GM21619 (cell line): ENCODE data around the gene DPP8.
"Not testable (repeated sequence)": the region's sequence is repeated elsewhere in the genome, so short reads cannot be mapped to it uniquely, and the experiment has no call there.

Experiments used
- ATAC-seq: cut with Tn5 transposase; IDR thresholded peaks from one replicate; pipeline ENCODE4 v1.9.1; 2021; ENCODE audit not compliant: unreplicated experiment

Gene DPP8

GRCh38 chr15:65406424-65407000 lies 111.0 kb downstream of the DPP8 start:
- ATAC-seq, result no peak

GRCh38 chr15:65405791-65406423 lies 111.6 kb downstream of the DPP8 start:
- ATAC-seq, result no peak

DNA sequence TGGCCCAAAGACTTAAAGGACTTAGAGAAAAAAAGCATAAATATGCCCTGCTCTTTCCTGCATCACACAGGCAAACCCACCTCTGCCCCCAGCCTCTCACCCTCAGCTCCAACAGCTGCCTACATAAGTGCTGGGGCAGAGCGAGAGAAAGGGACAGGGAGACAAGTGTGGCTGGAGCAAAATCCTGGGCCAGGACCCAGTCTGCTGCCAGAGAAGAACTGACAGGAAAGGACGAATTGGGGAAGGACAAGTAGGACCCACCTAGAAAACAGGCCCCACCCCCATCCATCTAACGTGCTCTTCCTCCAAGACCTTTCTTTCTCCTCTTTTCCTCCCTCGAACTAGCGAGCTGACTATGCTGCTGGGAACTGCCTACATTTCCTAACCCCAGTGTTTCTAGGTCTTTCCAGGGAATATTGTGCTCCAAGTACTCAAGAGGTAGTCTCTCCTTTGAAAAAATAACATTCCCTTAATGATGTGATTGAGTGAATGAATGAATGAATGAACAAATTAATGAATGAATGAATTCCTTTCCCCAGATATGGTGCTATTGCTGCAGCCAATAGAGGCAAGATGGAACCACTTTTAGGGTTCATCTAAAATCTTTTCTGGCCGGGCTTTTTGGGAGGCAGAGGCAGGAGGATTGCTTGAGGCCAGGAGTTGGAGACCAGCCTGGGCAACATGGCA lies 113.2 kb downstream of the DPP8 start:
- ATAC-seq, result no peak

GRCh38 chr15:65402961-65403360 lies 114.5 kb downstream of the DPP8 start:
- no peak for ATAC-seq

GRCh38 chr15:65401611-65402240 lies 115.8 kb downstream of the DPP8 start:
- ATAC-seq, result no peak

DNA sequence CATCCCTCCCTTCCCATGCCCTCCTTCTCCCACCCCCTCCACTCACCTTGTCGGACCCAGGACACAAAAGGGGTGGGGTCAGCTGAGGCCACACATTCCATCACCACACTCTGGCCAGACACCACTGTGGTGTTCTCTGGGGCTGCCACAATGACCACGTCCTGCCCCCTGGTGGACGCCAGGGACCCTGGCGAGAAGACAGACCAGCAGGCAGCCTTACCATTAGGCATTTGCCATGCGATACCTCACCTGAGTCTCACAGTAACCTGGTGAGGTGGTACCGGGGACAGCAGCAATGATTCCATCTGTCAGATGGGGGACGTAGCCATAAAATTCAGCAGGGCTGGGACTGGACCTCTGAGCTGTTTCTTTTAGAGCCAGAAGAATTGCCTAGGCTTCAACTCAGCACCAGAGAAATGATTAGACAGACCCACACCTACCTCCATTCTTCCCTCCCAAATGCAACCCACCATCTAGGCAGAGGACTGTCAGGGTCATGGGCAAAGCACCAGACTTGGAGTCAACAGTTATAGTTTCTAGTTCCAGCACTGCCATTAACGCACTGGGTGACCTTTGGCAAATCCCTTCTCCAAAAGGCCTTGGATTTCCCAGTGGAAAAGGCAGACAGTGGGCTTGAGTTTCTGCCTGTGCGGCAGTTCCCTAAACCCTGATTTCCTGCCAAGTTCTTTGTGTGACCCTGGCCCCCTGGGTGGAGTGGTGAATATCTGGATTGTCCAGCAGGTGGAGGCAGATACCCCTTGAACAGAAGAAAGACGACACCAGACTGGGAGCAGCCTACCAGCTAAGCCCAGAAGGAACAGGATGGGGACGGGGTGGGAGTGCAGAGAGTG lies 116.5 kb downstream of the DPP8 start:
- ATAC-seq, result no peak

DNA sequence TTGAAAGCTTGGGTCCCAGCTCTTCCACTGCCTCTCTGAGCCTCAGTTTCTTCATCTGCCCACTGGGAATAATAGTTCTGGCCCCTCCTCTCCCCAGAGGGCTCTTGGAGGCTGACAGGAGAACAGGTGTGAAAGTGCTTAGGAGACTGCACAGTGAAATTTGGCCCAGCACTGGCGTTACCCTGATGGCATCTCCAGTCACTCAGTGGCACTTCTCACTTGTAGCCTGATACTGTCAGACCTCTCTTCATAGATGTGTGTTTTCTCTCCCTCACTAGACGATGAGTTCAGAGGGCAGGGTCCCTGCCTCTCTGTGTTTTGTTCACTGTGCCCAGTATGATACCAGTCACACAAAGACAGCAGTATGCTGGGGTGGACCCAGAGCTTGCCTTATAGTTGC lies 117.5 kb downstream of the DPP8 start:
- no peak for ATAC-seq

DNA sequence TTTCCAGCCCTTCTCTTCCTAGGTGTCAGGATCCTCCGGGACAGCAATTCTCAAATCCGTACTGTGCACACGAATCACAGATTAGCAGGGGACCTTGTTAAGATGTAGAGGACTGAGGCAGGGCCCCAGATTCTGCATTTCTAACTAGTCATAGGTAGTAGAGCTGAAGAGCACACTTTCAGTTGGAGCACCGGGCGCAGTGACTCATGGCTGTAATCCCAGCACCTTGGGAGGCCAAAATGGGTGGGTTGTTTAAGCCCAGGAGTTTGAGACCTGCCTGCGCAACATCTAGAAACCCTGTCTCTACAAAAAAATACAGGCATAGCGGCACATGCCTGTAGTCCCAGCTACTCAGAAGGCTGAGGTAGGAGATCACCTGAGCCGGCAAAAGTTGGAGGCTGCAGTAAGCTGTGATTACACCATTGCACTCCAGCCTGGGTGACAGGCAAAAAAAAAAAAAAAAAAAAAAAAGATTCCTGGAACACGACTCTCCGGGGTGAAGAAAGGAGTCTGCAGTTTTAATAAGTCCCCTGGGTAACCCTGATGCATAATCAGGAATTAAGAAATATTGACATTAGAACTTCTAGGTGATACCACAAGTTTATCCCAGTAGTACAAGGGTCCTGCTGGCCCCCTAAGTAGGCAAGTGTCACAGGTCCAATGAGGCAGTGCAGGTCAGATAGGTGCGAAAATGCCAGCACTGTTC lies 118.3 kb downstream of the DPP8 start:
- no peak for ATAC-seq

DNA sequence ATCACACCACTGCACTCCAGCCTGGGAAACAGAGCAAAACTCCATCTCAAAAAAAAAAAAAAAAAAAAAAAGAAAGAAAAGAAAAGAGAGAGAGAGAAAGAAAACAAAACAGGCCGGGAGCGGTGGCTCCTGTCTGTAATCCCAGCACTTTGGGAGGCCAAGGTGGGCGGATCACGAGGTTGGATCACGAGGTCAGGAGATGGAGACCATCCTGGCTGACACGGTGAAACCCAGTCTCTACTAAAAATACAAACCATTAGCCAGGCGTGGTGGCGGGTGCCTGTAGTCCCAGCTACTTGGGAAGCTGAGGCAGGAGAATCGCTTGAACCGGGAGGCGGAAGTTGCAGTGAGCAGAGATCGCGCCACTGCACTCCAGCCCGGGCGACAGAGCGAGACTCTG lies 119.0 kb downstream of the DPP8 start:
- not testable (repeated sequence) for ATAC-seq

DNA sequence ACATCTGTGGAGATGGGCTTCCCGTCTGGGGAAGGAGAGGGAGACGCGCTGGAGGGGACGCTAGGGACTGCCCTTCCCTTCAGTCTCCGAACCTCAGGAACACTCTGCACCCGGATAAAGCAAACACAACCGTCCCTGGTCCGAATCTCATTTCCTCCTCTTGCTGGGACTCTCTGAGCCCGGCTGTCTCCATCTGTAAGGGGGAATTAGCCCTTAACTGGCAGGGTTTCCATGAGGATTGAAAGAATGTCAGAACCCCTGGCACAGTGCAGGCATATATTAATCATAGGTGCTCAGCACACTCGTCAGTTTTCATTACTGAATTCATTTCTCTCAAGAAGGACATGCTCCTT lies 120.5 kb downstream of the DPP8 start:
- no peak for ATAC-seq

DNA sequence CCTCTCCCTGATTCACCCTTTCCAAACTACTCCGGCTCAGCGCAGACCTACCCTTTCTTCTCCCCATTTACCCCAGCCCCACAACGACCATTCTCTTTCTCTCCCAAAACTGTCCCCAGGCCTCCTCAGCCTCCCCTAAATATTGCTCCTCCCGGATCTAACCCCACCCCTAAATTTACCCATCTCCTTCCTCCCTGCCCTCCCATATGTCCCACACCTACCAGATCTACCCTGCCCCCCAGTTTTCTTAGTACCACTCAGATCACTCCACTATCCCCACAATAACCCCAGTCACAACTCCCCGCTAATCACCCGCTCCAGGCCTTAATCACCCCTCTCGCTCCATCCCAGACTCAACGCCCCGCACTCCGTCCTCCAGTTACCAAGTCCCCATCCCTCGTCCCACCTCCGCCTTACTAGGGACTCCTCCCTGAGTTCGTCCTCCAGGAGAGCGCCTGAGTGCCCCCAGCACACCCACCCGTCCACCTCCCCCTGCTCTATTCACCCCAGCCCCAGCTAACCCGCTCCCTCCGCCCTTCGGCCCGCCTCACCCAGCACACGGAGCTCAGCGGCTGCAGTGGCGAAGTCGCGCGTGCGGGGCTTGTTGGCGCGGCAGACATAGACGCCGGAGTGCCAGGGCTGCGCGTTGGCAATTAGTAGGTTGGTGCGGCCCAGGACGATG lies 121.1 kb downstream of the DPP8 start:
- no peak for ATAC-seq

- ATAC-seq, result no peak
Observed at GRCh38 chr15:65395567-65396202, 121.8 kb downstream of the DPP8 start.

GRCh38 chr15:65394936-65395335 lies 122.6 kb downstream of the DPP8 start:
- no peak for ATAC-seq

DNA sequence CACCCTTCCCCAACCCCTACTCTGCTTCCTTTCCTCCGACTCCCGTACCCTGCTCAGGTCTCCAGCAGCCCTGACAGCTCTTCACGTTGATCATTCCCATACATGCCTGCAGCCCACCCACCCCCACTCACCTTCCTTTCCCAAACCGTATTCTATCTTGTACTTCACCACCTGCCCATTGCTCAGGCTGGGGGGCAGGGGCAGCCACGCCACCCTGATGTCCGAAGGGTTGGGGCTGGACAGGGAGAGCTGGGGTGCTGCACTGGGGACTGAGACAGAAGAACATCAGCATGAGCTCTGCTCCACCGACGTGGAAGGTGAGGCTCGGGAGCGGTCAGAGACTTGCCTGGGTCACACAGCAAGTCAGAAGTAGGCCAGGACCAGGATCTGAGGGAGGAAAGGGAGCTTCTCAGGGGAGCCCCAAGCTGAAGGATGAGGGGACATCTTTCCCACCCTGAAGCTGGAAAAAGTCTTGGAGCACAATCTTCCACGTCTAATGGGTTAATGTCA lies 123.2 kb downstream of the DPP8 start:
- ATAC-seq, result no peak

- no peak for ATAC-seq
Observed at GRCh38 chr15:65393557-65393956, 123.9 kb downstream of the DPP8 start.

DNA sequence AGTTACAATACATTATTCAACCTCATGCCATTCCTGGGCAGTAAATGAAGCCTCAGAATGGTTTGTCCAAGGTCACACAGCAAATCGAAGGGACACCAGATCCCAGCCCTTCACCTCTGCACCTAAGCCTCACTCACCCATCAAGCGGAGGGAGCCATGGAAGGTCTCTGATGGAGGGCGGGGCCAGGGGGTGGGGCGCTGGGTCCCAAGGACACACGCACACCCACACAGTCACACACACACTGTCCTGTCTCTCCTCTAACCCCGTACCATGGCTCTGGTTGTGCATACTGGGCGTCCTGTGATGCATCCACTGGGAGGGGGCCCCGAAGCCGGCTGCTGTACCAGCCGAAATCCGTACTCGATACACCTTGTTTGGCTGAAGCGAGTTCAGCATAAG lies 124.4 kb downstream of the DPP8 start:
- ATAC-seq, result no peak
